ENCODE results near the gene ZNF3.

The ZNF3 gene

GRCh38 chr7:100082978-100083377 lies 1.5 kb upstream of the ZNF3 start:
- no peak overlapping the region for H3K27ac ChIP-seq (ENCODE audit: low read length)
- H3K9ac ChIP-seq (ENCODE audit: low read depth, low read length), result no peak overlapping the region; the same call in 1 of the 2 replicates

GRCh38 chr7:100080907-100081534 lies 502 bp downstream of the ZNF3 start:
- no peaks in the 10 kb centered on the region; the same call in 1 of the 2 replicates for H3K9me3 ChIP-seq (ENCODE audit: insufficient read depth, low read depth, low read length)

More at GRCh38 chr7:100082978-100083377, 1.5 kb upstream of the ZNF3 start:
- peaks cover 8% of the 10 kb centered on the region; the same call in 1 of the 2 replicates for H3K4me1 ChIP-seq (ENCODE audit: insufficient read depth, low read length)
- peak overlapping the region; percentile 68; the same call in 1 of the 2 replicates for H3K4me3 ChIP-seq (ENCODE audit: low read length)
- no peaks in the 10 kb centered on the region for H3K9me3 ChIP-seq (ENCODE audit: insufficient read depth, low read depth, low read length)
- H3K27me3 ChIP-seq (ENCODE audit: insufficient read depth, low read length), result no peaks in the 10 kb centered on the region
- peaks cover 22% of the 10 kb centered on the region for H3K36me3 ChIP-seq (ENCODE audit: insufficient read depth, low read depth, low read length)

GRCh38 chr7:100079024-100079560 lies 2.4 kb downstream of the ZNF3 start:
- Histone ChIP-seq H3K9ac (ENCODE audit: low read depth, low read length) (no peak overlapping the region), H3K36me3 (ENCODE audit: insufficient read depth, low read depth, low read length) (peaks cover 61% of the 10 kb centered on the region), H3K27me3 (ENCODE audit: insufficient read depth, low read length) (no peaks in the 10 kb centered on the region), H3K9me3 (ENCODE audit: insufficient read depth, low read depth, low read length) (peaks cover 16% of the 10 kb centered on the region), H3K4me1 (ENCODE audit: insufficient read depth, low read length) (peaks cover 8% of the 10 kb centered on the region; the same call in 1 of the 2 replicates), H3K4me3 (ENCODE audit: low read length) (no peak overlapping the region), H3K27ac (ENCODE audit: low read length) (no peak overlapping the region)

More at GRCh38 chr7:100080907-100081534, 502 bp downstream of the ZNF3 start:
- Histone ChIP-seq H3K27ac (ENCODE audit: low read length) (peak overlapping the region; percentile 79), H3K9ac (ENCODE audit: low read depth, low read length) (peak overlapping the region; percentile 100), H3K27me3 (ENCODE audit: insufficient read depth, low read length) (no peaks in the 10 kb centered on the region), H3K4me3 (ENCODE audit: low read length) (peak overlapping the region; percentile 100), H3K4me1 (ENCODE audit: insufficient read depth, low read length) (peaks cover 8% of the 10 kb centered on the region; the same call in 1 of the 2 replicates), H3K36me3 (ENCODE audit: insufficient read depth, low read depth, low read length) (peaks cover 41% of the 10 kb centered on the region)

- Histone ChIP-seq H3K9me3 (ENCODE audit: insufficient read depth, low read depth, low read length) (peaks cover 34% of the 10 kb centered on the region), H3K27ac (ENCODE audit: low read length) (no peak overlapping the region), H3K27me3 (ENCODE audit: insufficient read depth, low read length) (no peaks in the 10 kb centered on the region), H3K36me3 (ENCODE audit: insufficient read depth, low read depth, low read length) (peaks cover 80% of the 10 kb centered on the region), H3K9ac (ENCODE audit: low read depth, low read length) (no peak overlapping the region), H3K4me1 (ENCODE audit: insufficient read depth, low read length) (no peaks in the 10 kb centered on the region), H3K4me3 (ENCODE audit: low read length) (no peak overlapping the region; the same call in 1 of the 2 replicates)
Observed at GRCh38 chr7:100077205-100077604, 4.3 kb downstream of the ZNF3 start.

- Histone ChIP-seq H3K4me1 (ENCODE audit: insufficient read depth, low read length) (no peaks in the 10 kb centered on the region), H3K27me3 (ENCODE audit: insufficient read depth, low read length) (no peaks in the 10 kb centered on the region), H3K36me3 (ENCODE audit: insufficient read depth, low read depth, low read length) (peaks cover 97% of the 10 kb centered on the region), H3K27ac (ENCODE audit: low read length) (no peak overlapping the region), H3K9ac (ENCODE audit: low read depth, low read length) (no peak overlapping the region), H3K9me3 (ENCODE audit: insufficient read depth, low read depth, low read length) (peaks cover 52% of the 10 kb centered on the region), H3K4me3 (ENCODE audit: low read length) (no peak overlapping the region)
Observed at GRCh38 chr7:100075418-100075817, 6.1 kb downstream of the ZNF3 start.

- Histone ChIP-seq H3K27ac (ENCODE audit: low read length) (no peak overlapping the region), H3K4me1 (ENCODE audit: insufficient read depth, low read length) (no peaks in the 10 kb centered on the region), H3K9ac (ENCODE audit: low read depth, low read length) (no peak overlapping the region), H3K4me3 (ENCODE audit: low read length) (no peak overlapping the region), H3K36me3 (ENCODE audit: insufficient read depth, low read depth, low read length) (peaks cover 100% of the 10 kb centered on the region), H3K9me3 (ENCODE audit: insufficient read depth, low read depth, low read length) (peaks cover 58% of the 10 kb centered on the region), H3K27me3 (ENCODE audit: insufficient read depth, low read length) (no peaks in the 10 kb centered on the region)
Observed at GRCh38 chr7:100074841-100075240, 6.7 kb downstream of the ZNF3 start.

- Histone ChIP-seq H3K36me3 (ENCODE audit: insufficient read depth, low read depth, low read length) (peaks cover 86% of the 10 kb centered on the region), H3K4me1 (ENCODE audit: insufficient read depth, low read length) (no peaks in the 10 kb centered on the region), H3K27ac (ENCODE audit: low read length) (no peak overlapping the region), H3K27me3 (ENCODE audit: insufficient read depth, low read length) (no peaks in the 10 kb centered on the region), H3K9ac (ENCODE audit: low read depth, low read length) (no peak overlapping the region), H3K4me3 (ENCODE audit: low read length) (no peak overlapping the region), H3K9me3 (ENCODE audit: insufficient read depth, low read depth, low read length) (peaks cover 62% of the 10 kb centered on the region)
Observed at GRCh38 chr7:100072462-100072861, 9.1 kb downstream of the ZNF3 start.

GRCh38 chr7:100071018-100071723 lies 10.4 kb downstream of the ZNF3 start:
- Histone ChIP-seq H3K27me3 (ENCODE audit: insufficient read depth, low read length) (no peaks in the 10 kb centered on the region), H3K36me3 (ENCODE audit: insufficient read depth, low read depth, low read length) (peaks cover 73% of the 10 kb centered on the region), H3K4me1 (ENCODE audit: insufficient read depth, low read length) (no peaks in the 10 kb centered on the region), H3K27ac (ENCODE audit: low read length) (no peak overlapping the region), H3K4me3 (ENCODE audit: low read length) (no peak overlapping the region), H3K9me3 (ENCODE audit: insufficient read depth, low read depth, low read length) (peaks cover 62% of the 10 kb centered on the region), H3K9ac (ENCODE audit: low read depth, low read length) (no peak overlapping the region)

- no peaks in the 10 kb centered on the region for H3K4me1 ChIP-seq (ENCODE audit: insufficient read depth, low read length)
- peaks cover 54% of the 10 kb centered on the region for H3K9me3 ChIP-seq (ENCODE audit: insufficient read depth, low read depth, low read length)
- H3K36me3 ChIP-seq (ENCODE audit: insufficient read depth, low read depth, low read length), result peaks cover 69% of the 10 kb centered on the region
- H3K9ac ChIP-seq (ENCODE audit: low read depth, low read length), result no peak overlapping the region
- no peaks in the 10 kb centered on the region for H3K27me3 ChIP-seq (ENCODE audit: insufficient read depth, low read length)
- no peak overlapping the region for H3K27ac ChIP-seq (ENCODE audit: low read length)
- H3K4me3 ChIP-seq (ENCODE audit: low read length), result no peak overlapping the region
Observed at GRCh38 chr7:100069991-100070390, 11.5 kb downstream of the ZNF3 start.

GRCh38 chr7:100066953-100067352 lies 14.6 kb downstream of the ZNF3 start:
- Histone ChIP-seq H3K27me3 (ENCODE audit: insufficient read depth, low read length) (no peaks in the 10 kb centered on the region), H3K9ac (ENCODE audit: low read depth, low read length) (no peak overlapping the region), H3K4me3 (ENCODE audit: low read length) (no peak overlapping the region), H3K27ac (ENCODE audit: low read length) (no peak overlapping the region), H3K9me3 (ENCODE audit: insufficient read depth, low read depth, low read length) (peaks cover 25% of the 10 kb centered on the region), H3K4me1 (ENCODE audit: insufficient read depth, low read length) (no peaks in the 10 kb centered on the region), H3K36me3 (ENCODE audit: insufficient read depth, low read depth, low read length) (peaks cover 63% of the 10 kb centered on the region)

GRCh38 chr7:100065452-100066186 lies 15.9 kb downstream of the ZNF3 start:
- Histone ChIP-seq H3K4me1 (ENCODE audit: insufficient read depth, low read length) (no peaks in the 10 kb centered on the region), H3K27ac (ENCODE audit: low read length) (no peak overlapping the region), H3K27me3 (ENCODE audit: insufficient read depth, low read length) (no peaks in the 10 kb centered on the region), H3K36me3 (ENCODE audit: insufficient read depth, low read depth, low read length) (peaks cover 62% of the 10 kb centered on the region), H3K9me3 (ENCODE audit: insufficient read depth, low read depth, low read length) (peaks cover 12% of the 10 kb centered on the region), H3K9ac (ENCODE audit: low read depth, low read length) (no peak overlapping the region), H3K4me3 (ENCODE audit: low read length) (no peak overlapping the region)

Data from iPS-20b (cell line).